RPMI7951 (cell line): ENCODE results near the gene STX8. TPM values are rescaled to one million over a fixed set of nuclear protein-coding genes. Genes with fewer than 3 reads are reported as not detected.
"Not testable (repeated sequence)": the region's sequence is repeated elsewhere in the genome, so short reads cannot be mapped to it uniquely, and the experiment has no call there.

Experiments
- DNase-seq: peaks from one replicate; pipeline ENCODE4 v3.0.0-alpha.2; 2012; ENCODE audit warnings: low read depth
- total RNA-seq: library from RNA; depleted of rRNA; stranded (reverse); fragments of >200 nt; shearing (Covaris generic); gene quantifications from 2 replicates; pipeline ENCODE4 v1.2.3, GENCODE V29; 2014

STX8 gene
- total RNA-seq, 1 experiment from 2014 or later, result 117 TPM

GRCh38 chr17:9402590-9403199, 172.9 kb downstream of the STX8 start:
- DNase-seq, result peak; percentile 18

GRCh38 chr17:9401434-9401833, 174.2 kb downstream of the STX8 start:
- no peak for DNase-seq

- DNase-seq, result peak; percentile 87
Observed at GRCh38 chr17:9389111-9389527, 186.5 kb downstream of the STX8 start.

GRCh38 chr17:9386401-9386800, 189.2 kb downstream of the STX8 start:
- DNase-seq, result peak; percentile 25

- DNase-seq, result no peak
Observed at GRCh38 chr17:9383826-9384225, 191.8 kb downstream of the STX8 start.

- DNase-seq, result no peak
Observed at GRCh38 chr17:9382626-9383025, 193.0 kb downstream of the STX8 start.

GRCh38 chr17:9381068-9381467, 194.6 kb downstream of the STX8 start:
- DNase-seq, result no peak

- no peak for DNase-seq
Observed at GRCh38 chr17:9380361-9380760, 195.3 kb downstream of the STX8 start.

GRCh38 chr17:9376177-9376576, 199.4 kb downstream of the STX8 start:
- not testable (repeated sequence) for DNase-seq

GRCh38 chr17:9371019-9371418, 204.6 kb downstream of the STX8 start:
- DNase-seq, result peak; percentile 50

- no peak for DNase-seq
Observed at GRCh38 chr17:9370467-9370866, 205.2 kb downstream of the STX8 start.

- DNase-seq, result no peak
Observed at GRCh38 chr17:9368631-9369030, 207.0 kb downstream of the STX8 start.

GRCh38 chr17:9367156-9367555, 208.5 kb downstream of the STX8 start:
- DNase-seq, result peak; percentile 7

GRCh38 chr17:9364837-9365430, 210.7 kb downstream of the STX8 start:
- DNase-seq, result no peak

GRCh38 chr17:9363440-9364350, 211.9 kb downstream of the STX8 start:
- peak; percentile 29 for DNase-seq

GRCh38 chr17:9361188-9361955, 214.2 kb downstream of the STX8 start:
- DNase-seq, result peak; percentile 20

GRCh38 chr17:9360677-9361081, 214.9 kb downstream of the STX8 start:
- no peak for DNase-seq

GRCh38 chr17:9356488-9356911, 219.1 kb downstream of the STX8 start:
- no peak for DNase-seq

- no peak for DNase-seq
Observed at GRCh38 chr17:9355846-9356245, 219.8 kb downstream of the STX8 start.

- DNase-seq, result not testable (repeated sequence)
Observed at GRCh38 chr17:9355231-9355630, 220.4 kb downstream of the STX8 start.

- DNase-seq, result peak; percentile 90
Observed at GRCh38 chr17:9350080-9350479, 225.5 kb downstream of the STX8 start.
